Mucosa of stomach (tissue), 1 donor: ENCODE data around the gene GLIS2.

Experiments used
- H3K27me3 ChIP-seq: one replicate; pipeline ENCODE4 v1.7.0; 2013; ENCODE audit warnings: mild to moderate bottlenecking, low read length; ENCODE audit not compliant: control insufficient read depth, insufficient read depth
- H3K36me3 ChIP-seq: one replicate; pipeline ENCODE4 v1.7.0; 2013; ENCODE audit warnings: low read length; ENCODE audit not compliant: control insufficient read depth, insufficient read depth
- H3K4me1 ChIP-seq: one replicate; pipeline ENCODE4 v1.7.0; 2013; ENCODE audit warnings: mild to moderate bottlenecking, low read length; ENCODE audit not compliant: control insufficient read depth, insufficient read depth
- H3K4me3 ChIP-seq: one replicate; pipeline ENCODE4 v1.7.0; 2013; ENCODE audit warnings: low read length
- H3K9ac ChIP-seq: one replicate; pipeline ENCODE4 v1.7.0; 2013; ENCODE audit warnings: mild to moderate bottlenecking, low read length, moderate library complexity
- H3K9me3 ChIP-seq: one replicate; pipeline ENCODE4 v1.7.0; 2013; ENCODE audit warnings: mild to moderate bottlenecking, low read length, moderate library complexity; ENCODE audit not compliant: control insufficient read depth
- donor health status: Pancreatic carcinoma.

Gene GLIS2

DNA sequence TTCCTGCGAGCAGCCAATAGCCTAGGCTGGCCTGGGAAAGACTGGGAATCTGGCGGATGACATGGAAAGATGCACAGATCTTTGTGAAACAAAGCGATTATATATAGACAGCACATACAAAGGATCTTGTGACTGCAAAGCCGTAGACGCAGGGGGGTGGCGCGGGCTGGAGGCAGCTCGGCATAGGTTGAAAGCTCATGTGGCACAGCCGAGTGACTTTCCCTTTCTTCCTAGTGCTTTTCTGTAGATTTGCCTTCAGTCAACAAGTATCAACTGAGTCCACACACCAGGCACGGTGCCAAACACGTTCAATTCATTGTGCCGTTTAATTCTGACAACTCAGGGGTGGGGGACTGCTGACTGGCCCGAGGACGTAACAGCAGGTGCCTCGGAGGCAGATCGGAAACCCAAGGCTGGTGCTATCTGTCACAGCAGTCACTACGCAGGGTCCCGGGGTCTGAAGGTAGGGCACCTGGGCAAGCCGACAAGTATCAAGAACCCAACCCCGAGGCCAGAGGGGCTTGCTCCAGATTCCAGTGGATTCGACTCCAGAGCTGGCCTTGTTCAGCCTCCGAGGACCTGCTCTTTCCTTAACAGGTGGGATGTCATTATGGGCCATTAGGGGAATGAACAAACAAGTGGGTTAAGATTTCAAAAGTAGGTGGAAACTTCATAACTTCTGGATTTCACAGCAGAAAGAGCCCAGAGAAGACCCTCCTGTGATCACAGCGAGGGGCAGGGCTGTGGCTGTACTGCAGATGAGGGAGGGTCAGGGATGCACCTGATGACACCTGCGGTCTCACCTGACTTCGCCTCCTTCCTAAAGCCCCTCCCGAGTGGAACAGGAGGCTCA, 29.3 kb downstream of the GLIS2 start:
- Histone ChIP-seq H3K9me3 (no peaks in the 10 kb centered on the region), H3K4me3 (no peak overlapping the region), H3K9ac (peak overlapping the region; percentile 39), H3K27me3 (no peaks in the 10 kb centered on the region), H3K4me1 (peaks cover 28% of the 10 kb centered on the region), H3K36me3 (no peaks in the 10 kb centered on the region)

DNA sequence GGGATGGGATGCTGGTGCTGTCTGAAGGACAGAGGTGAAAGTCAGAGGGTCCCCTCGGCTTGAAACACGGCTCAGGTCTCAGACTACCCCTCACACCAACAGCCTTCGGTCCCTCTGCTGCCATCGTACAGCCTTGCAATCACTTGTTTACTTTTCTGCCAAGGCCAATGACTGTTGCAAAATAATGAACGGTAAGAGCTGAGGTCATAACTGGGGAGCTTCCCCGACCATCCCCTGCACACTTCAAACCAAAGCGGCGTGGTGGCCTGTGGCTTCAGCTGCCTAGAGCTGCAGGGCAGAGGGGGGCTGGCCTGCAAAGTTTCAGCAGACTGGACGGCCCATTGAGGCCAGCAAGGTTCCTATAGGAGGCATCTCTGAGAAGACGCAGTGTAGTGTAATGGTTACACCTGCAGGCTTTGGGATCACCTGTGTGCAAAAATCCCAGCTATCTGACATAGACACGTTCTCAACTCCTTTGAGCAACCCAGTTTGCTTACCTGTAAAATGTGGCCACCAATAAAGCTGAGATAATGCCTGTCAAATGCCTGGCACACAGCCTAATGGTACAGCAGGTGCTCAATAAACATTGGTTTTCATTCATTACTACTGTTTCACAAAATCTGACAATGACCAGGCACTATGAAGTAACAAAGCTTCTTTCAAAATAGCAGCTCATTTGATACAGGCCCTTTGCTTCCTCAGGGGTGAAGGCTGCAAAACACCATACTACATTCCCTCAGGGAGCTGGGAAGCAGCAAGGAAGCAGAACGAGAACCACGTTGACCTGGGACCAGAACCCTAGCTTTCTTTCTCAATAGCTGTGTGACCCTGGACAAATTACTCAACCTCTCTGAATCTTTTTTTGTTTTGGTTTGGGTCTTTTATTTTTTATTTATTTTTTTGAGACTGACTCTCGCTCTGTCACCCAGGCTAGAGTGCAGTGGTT, 30.2 kb downstream of the GLIS2 start:
- H3K9ac ChIP-seq: peak overlapping the region; percentile 39

DNA sequence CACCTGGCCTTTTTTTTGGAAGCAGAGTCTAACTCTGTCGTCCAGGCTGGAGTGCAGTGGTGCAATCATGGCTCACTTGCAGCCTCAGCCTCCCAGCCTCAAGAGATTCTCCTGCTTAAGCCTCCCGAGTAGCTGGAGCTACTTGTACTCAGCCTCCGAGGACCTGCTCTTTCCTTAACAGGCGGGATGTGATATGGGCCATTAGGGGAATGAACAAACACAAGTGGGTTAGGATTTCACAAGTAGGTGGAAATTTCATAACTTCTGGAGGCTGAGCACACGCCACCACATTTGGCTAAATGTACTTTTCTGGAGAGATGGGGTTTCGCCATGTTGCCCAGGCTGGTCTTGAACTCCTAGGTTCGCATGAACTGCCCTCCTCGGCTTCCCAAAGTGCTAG, 31.1 kb downstream of the GLIS2 start:
- H3K36me3 ChIP-seq: no peaks in the 10 kb centered on the region
- peaks cover 38% of the 10 kb centered on the region for H3K4me1 ChIP-seq
- no peaks in the 10 kb centered on the region for H3K9me3 ChIP-seq
- no peak overlapping the region for H3K9ac ChIP-seq
- H3K4me3 ChIP-seq: no peak overlapping the region
- no peaks in the 10 kb centered on the region for H3K27me3 ChIP-seq

More for the DNA sequence above, 30.2 kb downstream of the GLIS2 start:
- Histone ChIP-seq H3K4me1 (peaks cover 33% of the 10 kb centered on the region), H3K27me3 (no peaks in the 10 kb centered on the region), H3K4me3 (no peak overlapping the region), H3K9me3 (no peaks in the 10 kb centered on the region), H3K36me3 (no peaks in the 10 kb centered on the region)

DNA sequence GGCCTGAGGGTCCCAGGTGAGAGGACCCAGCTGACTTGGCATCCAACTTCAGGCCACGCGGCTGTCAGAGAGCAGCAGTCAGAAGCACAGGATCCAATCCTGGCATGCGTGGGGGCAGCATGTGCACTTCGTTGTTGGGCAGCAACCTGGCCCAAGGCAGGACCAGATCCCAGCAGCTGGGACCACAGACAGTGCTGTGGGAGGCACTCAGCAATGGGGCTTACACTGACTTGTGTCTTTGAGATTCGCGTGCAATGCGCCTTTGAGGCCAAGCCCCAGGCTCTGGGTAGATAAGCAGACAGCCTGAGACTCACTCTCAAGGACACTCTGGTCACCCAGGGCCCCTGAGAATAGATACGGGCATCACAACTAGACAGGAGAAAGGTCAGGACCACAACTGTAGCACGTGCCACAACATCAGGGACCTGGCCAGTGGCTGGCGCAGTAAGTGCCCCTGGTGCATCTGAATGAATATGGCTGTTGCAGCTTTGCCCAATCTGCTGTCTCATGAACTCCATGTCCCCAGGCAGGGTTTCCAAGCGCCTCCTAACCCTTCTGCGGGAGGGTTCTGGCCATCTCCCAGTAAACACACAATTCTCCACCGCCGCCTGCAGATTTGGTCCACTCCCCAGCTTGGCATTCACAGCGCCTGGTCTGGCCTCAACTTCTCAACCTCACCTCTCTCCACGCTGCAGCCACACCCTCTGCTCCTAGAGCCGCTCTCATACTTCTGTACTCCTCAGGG, 32.1 kb downstream of the GLIS2 start:
- H3K27me3 ChIP-seq: no peaks in the 10 kb centered on the region
- no peaks in the 10 kb centered on the region for H3K9me3 ChIP-seq
- peaks cover 38% of the 10 kb centered on the region for H3K4me1 ChIP-seq
- H3K36me3 ChIP-seq: no peaks in the 10 kb centered on the region
- H3K9ac ChIP-seq: no peak overlapping the region
- H3K4me3 ChIP-seq: no peak overlapping the region

DNA sequence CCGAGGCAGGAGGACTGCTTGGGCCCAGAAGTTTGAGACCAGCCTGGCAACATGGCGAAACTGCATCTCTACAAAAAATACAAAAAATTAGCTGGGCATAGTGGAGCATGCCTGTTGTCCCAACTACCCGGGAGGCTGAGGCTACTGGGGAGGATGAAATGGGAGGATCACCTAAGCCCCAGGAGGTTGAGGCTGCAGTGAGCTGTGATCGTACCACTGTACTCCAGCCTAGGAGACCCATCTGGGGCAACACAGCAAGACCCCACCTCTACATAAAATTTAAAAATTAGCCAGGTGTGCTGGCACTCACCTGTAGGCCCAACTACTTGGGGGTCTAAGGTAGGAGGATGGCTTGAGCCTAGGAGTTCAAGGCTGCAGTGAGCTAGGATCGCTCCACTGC, 33.5 kb downstream of the GLIS2 start:
- H3K4me1 ChIP-seq: peaks cover 38% of the 10 kb centered on the region
- no peaks in the 10 kb centered on the region for H3K27me3 ChIP-seq
- H3K36me3 ChIP-seq: no peaks in the 10 kb centered on the region
- H3K9ac ChIP-seq: no peak overlapping the region
- H3K4me3 ChIP-seq: no peak overlapping the region
- no peaks in the 10 kb centered on the region for H3K9me3 ChIP-seq

DNA sequence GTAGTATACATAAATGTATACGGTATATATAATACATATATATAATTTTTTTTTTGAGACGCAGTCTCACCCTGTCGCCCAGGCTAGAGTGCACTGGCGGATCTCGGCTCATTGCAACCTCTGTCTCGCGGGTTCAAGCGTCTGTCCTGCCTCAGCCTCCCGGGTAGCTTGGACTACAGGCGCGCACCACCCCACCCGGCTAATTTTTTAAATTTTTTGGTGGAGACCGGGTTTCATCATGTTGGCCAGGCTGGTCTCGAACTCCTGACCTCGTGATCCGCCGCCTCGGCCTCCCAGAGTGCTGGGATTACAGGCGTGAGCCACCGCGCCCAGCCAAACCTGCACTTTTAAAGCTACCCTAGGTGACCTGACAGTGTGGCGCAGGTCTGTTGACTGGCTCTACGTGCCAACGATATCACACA, 34.5 kb downstream of the GLIS2 start:
- no peaks in the 10 kb centered on the region for H3K9me3 ChIP-seq
- no peaks in the 10 kb centered on the region for H3K36me3 ChIP-seq
- H3K4me3 ChIP-seq: peak overlapping the region; percentile 51
- H3K4me1 ChIP-seq: peaks cover 28% of the 10 kb centered on the region
- no peaks in the 10 kb centered on the region for H3K27me3 ChIP-seq
- H3K9ac ChIP-seq: peak overlapping the region; percentile 69

DNA sequence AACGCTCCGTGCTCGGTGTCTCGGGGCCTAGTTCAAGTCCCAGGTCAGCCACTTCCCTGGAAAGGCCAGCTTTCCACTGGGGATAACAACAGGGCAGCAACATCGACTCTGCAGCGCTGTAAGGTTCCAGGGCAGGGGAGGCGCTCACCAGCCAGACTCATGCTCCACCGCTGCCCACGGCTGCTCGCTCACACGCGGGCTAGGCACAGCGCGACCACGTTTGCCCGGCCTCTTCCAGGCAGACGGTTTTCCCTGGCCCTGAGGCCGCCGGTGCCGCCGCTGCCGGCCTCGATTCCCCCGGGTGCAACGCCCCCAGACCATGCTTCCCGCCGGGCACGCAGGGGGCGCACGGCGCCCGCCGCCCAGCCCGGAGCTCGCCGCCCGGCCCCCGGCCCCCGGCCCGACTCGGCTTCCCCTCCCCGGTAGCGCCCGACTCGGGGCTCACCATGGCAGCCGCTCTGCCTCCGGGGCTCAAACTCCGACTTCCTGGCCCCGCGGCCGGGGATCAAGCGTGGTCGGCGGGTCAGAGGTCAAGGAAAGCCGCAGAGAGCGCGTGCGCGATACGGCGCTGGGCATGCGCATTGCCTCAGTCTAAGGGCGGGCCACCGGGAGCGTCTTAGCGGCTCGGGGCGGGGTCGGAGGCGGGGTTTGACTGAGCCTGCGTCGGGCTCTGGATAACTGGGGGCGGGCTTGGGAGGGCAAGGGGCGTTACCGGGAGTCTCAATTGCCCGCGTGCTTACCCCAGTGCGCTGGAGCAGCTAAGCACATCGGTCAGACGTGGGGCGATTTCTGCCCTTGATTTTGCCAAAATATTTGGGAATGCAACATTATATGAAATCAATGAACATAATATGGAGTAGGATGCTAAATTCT, 35.2 kb downstream of the GLIS2 start, which contains the start of gene PAM16:
Gene PAM16 (minus strand): TSS at position 535 of the 873 bp plus-strand sequence. CDS start 87 bp downstream, at position 448.
- Histone ChIP-seq H3K9ac (peak within 1 kb of the TSS; percentile 69), H3K4me3 (peak within 1 kb of the TSS; percentile 51), H3K4me1 (peaks cover 21% of the 10 kb centered on the region), H3K36me3 (no peaks in the 10 kb centered on the region), H3K9me3 (no peaks in the 10 kb centered on the region), H3K27me3 (no peaks in the 10 kb centered on the region)

DNA sequence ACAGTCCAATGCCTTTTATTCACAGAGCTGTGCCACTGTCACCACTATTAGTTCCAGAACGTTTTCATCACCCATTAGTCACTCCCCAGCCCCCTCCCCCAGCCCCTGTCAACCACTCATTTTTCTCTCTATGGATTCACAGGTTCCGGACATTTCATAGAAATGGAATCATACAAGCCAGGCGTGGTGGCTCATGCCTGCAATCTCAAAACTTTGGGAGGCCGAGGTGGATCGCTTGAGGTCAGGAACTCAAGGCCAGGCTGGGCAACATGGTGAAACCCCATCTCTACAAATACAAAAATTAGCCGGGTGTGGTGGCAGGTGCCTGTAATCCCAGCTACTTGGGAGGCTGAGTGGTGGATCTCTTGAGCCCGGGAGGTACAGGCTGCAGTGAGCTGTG, 36.0 kb downstream of the GLIS2 start:
- Histone ChIP-seq H3K4me1 (peaks cover 16% of the 10 kb centered on the region), H3K36me3 (no peaks in the 10 kb centered on the region), H3K4me3 (no peak overlapping the region), H3K9ac (no peak overlapping the region), H3K9me3 (no peaks in the 10 kb centered on the region), H3K27me3 (no peaks in the 10 kb centered on the region)

DNA sequence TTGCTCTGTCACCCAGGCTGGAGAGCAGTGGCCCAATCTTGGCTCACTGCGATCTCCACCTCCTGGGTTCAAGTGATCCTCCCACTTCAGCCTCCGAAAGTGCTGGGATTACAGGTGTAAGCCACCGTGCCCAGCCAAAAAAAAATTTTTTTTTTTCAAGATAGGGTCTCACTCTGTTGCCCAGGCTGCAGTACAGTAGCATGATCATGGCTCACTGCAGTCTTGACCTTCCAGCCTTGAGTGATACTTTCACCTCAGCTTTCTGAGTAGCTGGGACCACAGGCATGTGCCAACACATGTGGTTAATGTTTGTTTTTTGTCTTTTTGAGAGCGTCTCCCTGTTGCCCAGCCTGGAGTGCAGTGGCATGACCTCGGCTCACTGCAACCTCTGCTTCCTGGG, 37.0 kb downstream of the GLIS2 start:
- Histone ChIP-seq H3K36me3 (no peaks in the 10 kb centered on the region), H3K9me3 (no peaks in the 10 kb centered on the region), H3K4me1 (peaks cover 17% of the 10 kb centered on the region), H3K27me3 (no peaks in the 10 kb centered on the region), H3K4me3 (no peak overlapping the region), H3K9ac (no peak overlapping the region)

DNA sequence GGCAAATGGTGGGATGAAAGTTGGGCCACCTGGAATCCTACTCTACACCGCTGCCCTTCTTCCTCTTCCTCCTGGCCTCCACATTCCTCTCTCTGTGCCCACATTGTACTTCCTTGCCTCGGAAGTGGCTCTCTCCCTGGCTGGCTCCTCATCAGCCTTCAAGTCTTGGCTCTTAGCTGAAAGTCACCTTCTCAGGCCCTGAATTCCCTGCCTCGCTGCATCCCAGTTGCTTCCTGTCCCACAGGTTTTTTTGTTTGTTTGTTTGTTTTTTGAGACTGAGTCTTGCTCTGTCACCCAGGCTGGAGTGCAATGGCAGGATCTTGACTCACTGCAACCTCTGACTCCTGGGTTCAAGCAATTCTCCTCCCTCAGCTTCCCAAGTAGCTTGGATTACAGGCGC, 37.8 kb downstream of the GLIS2 start:
- H3K4me1 ChIP-seq: peaks cover 15% of the 10 kb centered on the region
- H3K27me3 ChIP-seq: no peaks in the 10 kb centered on the region
- H3K9ac ChIP-seq: no peak overlapping the region
- H3K36me3 ChIP-seq: no peaks in the 10 kb centered on the region
- no peak overlapping the region for H3K4me3 ChIP-seq
- no peaks in the 10 kb centered on the region for H3K9me3 ChIP-seq
